ENCODE results near the gene SERPINA5.

DNA sequence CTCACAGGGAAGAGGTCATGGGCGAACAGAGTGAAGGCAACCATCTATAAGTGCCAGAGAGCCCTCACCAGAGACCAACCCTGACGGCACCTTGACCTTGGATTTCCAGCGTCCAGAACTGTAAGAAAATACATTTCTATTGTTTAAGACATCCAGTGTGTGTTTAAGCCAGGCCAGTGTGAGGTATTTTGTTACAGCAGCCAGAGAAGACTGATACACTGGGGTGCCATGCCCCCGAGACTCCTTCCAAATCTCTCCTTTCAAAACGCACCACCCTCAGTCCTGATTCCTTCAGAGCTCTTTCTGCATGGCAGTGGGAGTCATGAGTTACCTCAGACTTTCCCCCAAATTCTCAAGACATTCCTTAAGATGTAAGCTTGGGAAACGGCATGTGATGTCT, 2.5 kb upstream of the SERPINA5 start:
- TF ChIP-seq FOXA1 (IDR thresholded peaks at IDR 0.05), result no peak
- TF ChIP-seq FOXM1 (IDR thresholded peaks at IDR 0.05; ENCODE audit: borderline replicate concordance), result no peak
- no peak for TF ChIP-seq TARDBP (IDR thresholded peaks at IDR 0.05)
- TF ChIP-seq SP1 (IDR thresholded peaks at IDR 0.05), result no peak
- TF ChIP-seq NFRKB (IDR thresholded peaks at IDR 0.05), result no peak
- TF ChIP-seq BHLHE40 (IDR thresholded peaks at IDR 0.05; ENCODE audit: borderline replicate concordance), result no peak
- TF ChIP-seq ELF4 (IDR thresholded peaks at IDR 0.05), result no peak
- no peak for TF ChIP-seq ARNT (IDR thresholded peaks at IDR 0.05)
- no peak for TF ChIP-seq SUZ12 (IDR thresholded peaks at IDR 0.05)
- no peak for TF ChIP-seq HDGF (IDR thresholded peaks at IDR 0.05; ENCODE audit: borderline replicate concordance)
- no peak for TF ChIP-seq CTBP1 (IDR thresholded peaks at IDR 0.05; ENCODE audit: borderline replicate concordance)
- TF ChIP-seq FOXK2 (IDR thresholded peaks at IDR 0.05), result no peak

Measured in HEK293T (cell line).